Fibroblast of pulmonary artery (primary cell): Measurements from ENCODE around the gene ERCC4.

Source experiments
- DNase-seq: peaks from one replicate; pipeline ENCODE4 v3.0.0-alpha.2; 2010; ENCODE audit warnings: low read depth
- H3K4me3 ChIP-seq: replicated peaks from 2 replicates; pipeline ENCODE4 v1.5.1; 2011; ENCODE audit warnings: low read depth, mild to moderate bottlenecking, control low read depth, low read length, moderate library complexity
- TF ChIP-seq, protein P1 (sequence below): IDR thresholded peaks from 2 replicates; pipeline ENCODE4 v1.5.1; 2011; ENCODE audit warnings: mild to moderate bottlenecking, control low read depth, low read length, inconsistent platforms; ENCODE audit errors: missing control alignments

The ERCC4 gene

DNA sequence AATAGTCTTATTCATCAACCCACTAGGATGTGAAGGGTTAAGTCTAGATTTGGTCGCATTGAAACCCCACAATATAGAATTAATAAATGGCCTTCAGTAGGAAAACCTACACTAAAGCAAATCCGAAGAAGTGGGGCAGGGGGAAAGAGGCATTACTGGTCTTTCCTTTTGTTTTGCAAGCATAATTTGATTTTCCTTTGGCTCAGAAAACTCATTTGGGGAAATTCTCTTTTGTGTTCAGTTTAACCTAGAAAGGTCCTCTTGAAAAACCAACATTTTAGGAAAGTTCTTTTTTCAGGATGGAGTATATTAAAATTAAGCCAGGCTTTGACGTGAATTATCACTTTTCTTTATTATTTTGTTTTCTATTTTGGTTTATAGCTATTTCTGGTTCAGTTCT is 31.7 kb downstream of the ERCC4 start:
- TF ChIP-seq, protein P1, sequence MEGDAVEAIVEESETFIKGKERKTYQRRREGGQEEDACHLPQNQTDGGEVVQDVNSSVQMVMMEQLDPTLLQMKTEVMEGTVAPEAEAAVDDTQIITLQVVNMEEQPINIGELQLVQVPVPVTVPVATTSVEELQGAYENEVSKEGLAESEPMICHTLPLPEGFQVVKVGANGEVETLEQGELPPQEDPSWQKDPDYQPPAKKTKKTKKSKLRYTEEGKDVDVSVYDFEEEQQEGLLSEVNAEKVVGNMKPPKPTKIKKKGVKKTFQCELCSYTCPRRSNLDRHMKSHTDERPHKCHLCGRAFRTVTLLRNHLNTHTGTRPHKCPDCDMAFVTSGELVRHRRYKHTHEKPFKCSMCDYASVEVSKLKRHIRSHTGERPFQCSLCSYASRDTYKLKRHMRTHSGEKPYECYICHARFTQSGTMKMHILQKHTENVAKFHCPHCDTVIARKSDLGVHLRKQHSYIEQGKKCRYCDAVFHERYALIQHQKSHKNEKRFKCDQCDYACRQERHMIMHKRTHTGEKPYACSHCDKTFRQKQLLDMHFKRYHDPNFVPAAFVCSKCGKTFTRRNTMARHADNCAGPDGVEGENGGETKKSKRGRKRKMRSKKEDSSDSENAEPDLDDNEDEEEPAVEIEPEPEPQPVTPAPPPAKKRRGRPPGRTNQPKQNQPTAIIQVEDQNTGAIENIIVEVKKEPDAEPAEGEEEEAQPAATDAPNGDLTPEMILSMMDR = no peak
- DNase-seq = no peak
- H3K4me3 ChIP-seq = no peak overlapping the region

DNA sequence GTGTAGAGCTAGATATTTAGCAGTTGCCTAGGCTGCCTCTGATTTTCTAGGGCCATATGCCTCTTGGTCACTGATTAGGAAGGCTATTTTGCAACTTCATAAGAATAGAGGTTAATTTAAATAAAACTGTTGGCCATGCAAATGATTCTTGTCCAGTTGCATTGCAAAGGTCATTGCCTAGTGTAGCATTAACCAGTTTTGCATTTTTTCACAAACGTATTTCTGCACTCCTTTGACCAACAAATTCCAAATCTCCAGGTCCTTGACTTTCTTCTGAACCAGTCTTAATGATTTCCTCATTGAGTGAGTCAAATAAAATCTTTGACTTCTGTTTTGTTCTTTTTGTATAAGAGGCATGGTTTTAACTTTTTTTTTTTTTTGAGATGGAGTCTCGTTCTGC is 33.5 kb downstream of the ERCC4 start:
- TF ChIP-seq, protein P1 = no peak
- DNase-seq = no peak
- H3K4me3 ChIP-seq = no peak overlapping the region

DNA sequence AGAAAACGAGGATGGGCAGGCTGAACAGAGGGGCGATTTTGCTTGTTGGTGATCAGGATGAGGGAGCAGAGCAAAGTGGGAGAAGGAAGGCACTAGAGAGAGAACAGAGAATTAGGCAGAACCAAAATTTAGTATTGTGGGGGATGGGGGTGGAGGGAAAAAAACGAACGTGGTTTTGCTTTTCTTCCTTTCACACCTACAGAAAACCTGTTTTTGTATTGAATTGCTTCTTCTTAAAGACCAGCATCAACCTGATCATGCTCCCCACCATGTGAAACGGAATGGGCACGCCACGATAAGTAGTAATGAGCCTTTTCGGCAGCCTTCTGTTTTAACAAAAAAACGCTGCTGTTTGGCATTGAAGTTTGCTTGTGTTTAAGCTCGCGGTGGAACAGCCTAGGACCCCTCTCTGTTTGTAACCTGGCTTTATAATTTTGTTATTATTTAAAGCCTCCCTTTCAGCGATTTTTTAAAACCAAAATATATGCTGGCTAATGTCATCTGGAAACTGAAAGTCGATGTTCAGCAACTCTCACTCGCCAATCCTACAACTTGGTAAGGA is 36.8 kb downstream of the ERCC4 start:
- TF ChIP-seq, protein P1 = no peak
- H3K4me3 ChIP-seq = peak overlapping the region; percentile 46
- DNase-seq = no peak

DNA sequence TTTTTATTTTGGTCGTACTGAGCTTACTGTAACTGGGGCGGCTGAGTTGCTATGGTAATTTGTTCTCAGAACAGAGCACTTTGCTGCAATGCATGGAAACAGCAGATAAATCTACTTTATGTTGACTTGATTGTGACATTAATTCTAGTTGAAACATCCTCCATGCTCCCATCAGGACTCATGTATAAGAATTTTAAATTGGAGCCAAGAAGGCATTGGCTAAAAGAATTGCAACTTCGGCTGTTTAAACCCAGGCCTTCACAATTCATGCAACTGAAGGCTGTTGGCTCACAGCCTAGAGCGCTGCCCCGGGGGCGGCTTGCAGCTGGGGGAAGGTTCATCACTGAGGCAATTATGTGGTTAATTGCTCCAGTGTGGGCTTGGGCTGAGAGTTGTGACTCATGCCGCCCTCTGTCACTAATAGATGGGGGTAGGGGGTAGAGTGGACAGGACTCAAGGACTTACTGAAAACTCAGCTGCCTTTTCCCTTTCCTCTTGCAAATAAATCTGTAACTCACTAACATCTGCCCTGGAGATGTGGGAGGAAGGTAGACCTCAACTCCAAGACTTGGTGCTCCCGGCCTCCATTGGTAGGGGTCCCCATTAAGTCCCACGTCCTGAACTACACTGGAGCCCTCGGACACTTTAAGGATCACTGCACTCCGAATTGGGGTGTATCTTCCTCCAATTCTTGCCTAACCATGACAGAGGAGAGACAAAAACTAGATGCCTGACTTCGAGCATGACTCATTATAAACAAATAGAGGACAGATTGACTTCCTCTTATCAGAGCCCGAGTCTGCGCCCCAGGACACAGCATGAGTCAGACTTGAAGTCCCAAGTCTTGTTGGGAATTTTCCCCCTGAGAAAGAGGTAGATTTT is 37.5 kb downstream of the ERCC4 start:
- peak overlapping the region; percentile 46 for H3K4me3 ChIP-seq
- peak; percentile 87 for DNase-seq
- TF ChIP-seq, protein P1 = no peak

DNA sequence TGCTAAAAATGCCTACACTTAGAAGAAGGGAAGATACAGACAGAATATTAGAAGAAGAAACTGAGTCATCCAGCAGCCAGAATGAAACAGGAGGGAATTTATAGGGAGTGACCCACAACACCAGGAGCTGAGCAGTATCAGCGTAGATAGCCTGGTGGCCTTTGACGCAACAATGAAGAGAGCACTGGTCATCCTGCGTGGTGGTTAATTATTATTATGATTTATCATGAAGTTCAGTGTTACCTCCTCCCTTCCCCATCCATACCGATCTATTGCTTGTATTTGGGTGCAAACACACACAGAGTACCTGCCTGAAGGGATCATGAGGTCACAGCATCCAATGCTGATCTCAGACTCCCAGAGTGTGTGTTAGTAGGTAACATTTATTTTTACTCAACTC is 38.5 kb downstream of the ERCC4 start:
- no peak overlapping the region for H3K4me3 ChIP-seq
- TF ChIP-seq, protein P1 = no peak
- DNase-seq = no peak

DNA sequence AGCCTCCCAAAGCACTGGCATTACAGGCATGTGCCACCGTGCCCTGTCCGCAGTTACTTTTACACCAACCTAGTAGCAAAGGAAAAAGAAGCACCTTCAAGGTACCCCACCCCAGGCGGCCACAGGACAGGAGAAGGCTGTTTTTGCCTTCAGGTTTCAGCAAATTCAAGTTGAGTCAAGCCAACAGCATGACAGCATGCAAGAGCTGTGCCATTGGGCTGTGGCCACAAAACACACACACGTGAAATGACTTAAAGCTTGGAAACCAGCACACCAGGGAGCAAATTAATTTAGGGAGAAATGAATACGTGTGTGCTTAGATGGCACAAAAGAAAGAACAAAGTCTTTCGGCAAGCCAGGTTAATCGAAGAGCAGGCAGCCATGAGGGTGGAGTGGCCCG is 39.7 kb downstream of the ERCC4 start:
- TF ChIP-seq, protein P1 = no peak
- no peak overlapping the region for H3K4me3 ChIP-seq

More for the DNA sequence above, 39.7 kb downstream of the ERCC4 start:
- no peak for DNase-seq
